Measurements from ENCODE around the gene EML6.
"Not testable (repeated sequence)": the region's sequence is repeated elsewhere in the genome, so short reads cannot be mapped to it uniquely, and the experiment has no call there.

The EML6 gene

DNA sequence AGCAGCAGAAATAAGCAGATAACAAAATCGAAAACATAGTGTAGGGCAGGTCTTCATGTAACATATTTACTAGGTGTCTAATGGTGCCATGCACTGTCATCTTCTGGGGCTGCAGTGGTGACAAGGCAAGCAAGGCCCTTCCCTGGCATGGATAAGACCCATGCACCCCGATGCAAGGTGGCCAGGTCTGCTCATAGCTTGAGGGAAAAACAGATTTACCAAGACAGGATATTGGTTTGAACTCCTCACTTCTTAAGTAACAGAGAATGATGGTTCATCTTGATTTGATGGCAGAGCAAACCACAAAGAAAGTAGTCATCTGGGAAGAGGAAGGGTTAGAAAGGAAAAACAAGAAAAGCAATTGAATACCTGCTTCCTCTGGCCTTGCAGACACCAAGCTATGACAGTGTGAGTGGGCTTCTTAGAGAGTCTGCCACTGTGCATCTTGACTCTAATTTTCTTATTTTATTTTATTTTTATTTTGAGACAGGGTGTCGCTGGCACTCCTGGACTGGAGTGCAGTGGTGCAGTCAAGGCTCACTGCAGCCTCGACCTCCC, 35.8 kb upstream of the EML6 start:
- no peaks in the 10 kb centered on the region for H3K36me3 ChIP-seq (ENCODE audit: control insufficient read depth in 2 of 2, insufficient read depth in 2 of 2, low read length in 2 of 2)
- no peaks in the 10 kb centered on the region for H3K4me1 ChIP-seq (ENCODE audit: control insufficient read depth, insufficient read depth, low read length)
- H3K27ac ChIP-seq (ENCODE audit: low read length): no peak overlapping the region
- H3K4me3 ChIP-seq (ENCODE audit: low read length in 2 of 2): no peak overlapping the region
- H3K9ac ChIP-seq (ENCODE audit: low read length in 2 of 2): no peak overlapping the region
- H3K9me3 ChIP-seq (ENCODE audit: control insufficient read depth in 2 of 2, low read length in 2 of 2): no peaks in the 10 kb centered on the region
- peaks cover 0 to 3% of the 10 kb centered on the region in 2 donors for H3K27me3 ChIP-seq (ENCODE audit: control insufficient read depth in 1 of 2, insufficient read depth in 2 of 2, low read length in 2 of 2)

DNA sequence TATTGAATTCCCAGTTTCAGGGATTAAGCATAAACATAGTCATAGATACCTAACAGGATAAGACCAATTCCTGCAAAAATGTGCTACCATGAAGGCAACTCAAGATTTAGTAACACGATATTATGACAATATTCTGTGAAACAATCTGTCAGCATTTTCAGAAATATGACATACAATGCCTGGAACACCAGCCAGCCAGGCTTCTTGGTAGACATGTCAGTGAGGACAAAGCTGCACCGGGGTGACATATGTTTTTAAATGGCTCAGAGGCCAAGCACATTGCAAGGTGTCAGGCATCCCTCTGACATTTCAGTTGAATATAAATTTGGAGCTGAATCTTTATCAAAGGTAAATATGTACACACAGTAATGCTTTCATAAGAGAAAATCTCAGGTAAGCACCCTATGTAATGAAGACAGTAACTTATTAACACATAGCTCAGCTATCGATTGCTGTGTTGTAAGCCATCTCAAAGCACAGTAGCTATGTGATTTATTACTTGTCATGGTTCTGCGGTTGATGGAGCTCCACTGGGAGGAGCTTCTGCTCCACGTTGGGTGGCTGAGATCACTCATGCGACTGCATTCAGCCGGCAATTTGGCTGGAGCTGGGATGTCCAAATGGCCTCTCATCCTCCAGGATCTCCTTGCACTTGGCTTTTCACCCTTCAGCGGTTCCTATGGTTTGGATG, 31.9 kb upstream of the EML6 start:
- Histone ChIP-seq H3K9me3 (ENCODE audit: control insufficient read depth in 2 of 2, low read length in 2 of 2) (no peaks in the 10 kb centered on the region), H3K4me3 (ENCODE audit: low read length in 2 of 2) (no peak overlapping the region), H3K27ac (ENCODE audit: low read length) (no peak overlapping the region), H3K9ac (ENCODE audit: low read length in 2 of 2) (no peak overlapping the region), H3K4me1 (ENCODE audit: control insufficient read depth, insufficient read depth, low read length) (no peaks in the 10 kb centered on the region), H3K27me3 (ENCODE audit: control insufficient read depth in 1 of 2, insufficient read depth in 2 of 2, low read length in 2 of 2) (peaks cover 0 to 3% of the 10 kb centered on the region in 2 donors), H3K36me3 (ENCODE audit: control insufficient read depth in 2 of 2, insufficient read depth in 2 of 2, low read length in 2 of 2) (no peaks in the 10 kb centered on the region)

DNA sequence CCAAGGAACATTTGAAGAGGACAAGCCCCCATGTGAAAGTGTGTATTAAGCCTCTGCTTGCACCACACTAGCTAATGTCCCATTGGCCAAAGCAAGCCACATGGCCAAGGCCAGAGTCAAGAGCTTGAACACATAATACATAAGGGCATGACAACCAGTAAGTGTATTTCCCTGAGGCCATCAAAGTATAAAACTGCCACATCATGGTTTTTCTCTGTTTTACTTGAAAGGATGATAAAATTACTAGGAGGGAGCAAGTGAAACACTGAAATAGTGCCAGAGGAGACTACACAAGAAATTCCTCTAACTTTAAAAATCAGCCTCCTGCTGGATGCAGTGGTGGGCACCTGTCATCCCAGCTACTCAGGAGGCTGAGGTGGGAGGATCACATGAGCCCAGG, 30.9 kb upstream of the EML6 start:
- H3K4me3 ChIP-seq (ENCODE audit: low read length in 2 of 2): no peak overlapping the region
- no peak overlapping the region for H3K27ac ChIP-seq (ENCODE audit: low read length)
- no peak overlapping the region for H3K9ac ChIP-seq (ENCODE audit: low read length in 2 of 2)
- H3K9me3 ChIP-seq (ENCODE audit: control insufficient read depth in 2 of 2, low read length in 2 of 2): no peaks in the 10 kb centered on the region
- no peaks in the 10 kb centered on the region for H3K36me3 ChIP-seq (ENCODE audit: control insufficient read depth in 2 of 2, insufficient read depth in 2 of 2, low read length in 2 of 2)
- no peaks in the 10 kb centered on the region for H3K4me1 ChIP-seq (ENCODE audit: control insufficient read depth, insufficient read depth, low read length)
- peaks cover 0 to 3% of the 10 kb centered on the region in 2 donors for H3K27me3 ChIP-seq (ENCODE audit: control insufficient read depth in 1 of 2, insufficient read depth in 2 of 2, low read length in 2 of 2)

DNA sequence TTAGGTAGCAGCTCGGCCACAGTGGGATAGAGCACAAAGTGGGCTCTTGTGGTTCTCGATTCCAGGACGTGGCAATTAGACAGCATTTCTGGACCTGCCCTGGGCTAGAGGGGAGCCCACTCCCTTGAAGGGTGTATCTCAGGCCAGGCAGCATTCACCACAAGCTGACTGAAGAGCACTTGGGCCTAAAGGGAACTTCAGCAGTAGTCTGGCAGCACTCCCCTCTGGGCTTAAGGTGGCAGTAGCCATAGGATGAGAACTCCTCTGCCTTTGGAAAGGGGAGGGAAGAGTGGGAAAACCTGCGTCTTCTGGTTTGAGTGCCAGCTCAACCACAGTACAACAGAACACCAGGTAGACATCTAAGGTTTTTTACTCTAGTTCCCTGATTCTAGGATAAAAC, 28.1 kb upstream of the EML6 start:
- H3K9ac ChIP-seq (ENCODE audit: low read length in 2 of 2): no peak overlapping the region

DNA sequence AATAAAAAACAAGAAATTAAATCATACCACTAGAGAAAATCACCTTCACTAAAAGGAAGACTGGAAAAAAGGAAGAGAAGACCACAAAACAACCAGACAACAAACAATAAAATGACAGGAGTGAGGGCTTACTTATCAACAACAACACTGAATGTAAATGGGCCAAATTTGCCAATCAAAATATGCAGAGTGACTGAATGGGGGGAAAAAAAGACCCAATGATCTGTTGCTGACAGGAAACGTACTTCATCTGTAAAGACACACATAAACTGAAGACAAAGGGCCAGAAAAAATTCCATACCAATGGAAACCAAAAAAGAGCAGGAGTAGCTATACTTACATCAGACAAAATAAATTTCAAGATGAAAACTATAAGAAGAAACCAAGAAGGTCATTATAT, 25.5 kb upstream of the EML6 start:
- Histone ChIP-seq H3K27me3 (ENCODE audit: control insufficient read depth in 1 of 2, insufficient read depth in 2 of 2, low read length in 2 of 2) (no peaks in the 10 kb centered on the region), H3K9me3 (ENCODE audit: control insufficient read depth in 2 of 2, low read length in 2 of 2) (no peaks in the 10 kb centered on the region), H3K36me3 (ENCODE audit: control insufficient read depth in 2 of 2, insufficient read depth in 2 of 2, low read length in 2 of 2) (no peaks in the 10 kb centered on the region), H3K9ac (ENCODE audit: low read length in 2 of 2) (no peak overlapping the region), H3K27ac (ENCODE audit: low read length) (no peak overlapping the region), H3K4me3 (ENCODE audit: low read length in 2 of 2) (no peak overlapping the region), H3K4me1 (ENCODE audit: control insufficient read depth, insufficient read depth, low read length) (no peaks in the 10 kb centered on the region)

More for the DNA sequence above, 28.1 kb upstream of the EML6 start:
- Histone ChIP-seq H3K36me3 (ENCODE audit: control insufficient read depth in 2 of 2, insufficient read depth in 2 of 2, low read length in 2 of 2) (no peaks in the 10 kb centered on the region), H3K4me3 (ENCODE audit: low read length in 2 of 2) (no peak overlapping the region), H3K9me3 (ENCODE audit: control insufficient read depth in 2 of 2, low read length in 2 of 2) (no peaks in the 10 kb centered on the region), H3K27ac (ENCODE audit: low read length) (no peak overlapping the region), H3K27me3 (ENCODE audit: control insufficient read depth in 1 of 2, insufficient read depth in 2 of 2, low read length in 2 of 2) (peaks cover 0 to 3% of the 10 kb centered on the region in 2 donors), H3K4me1 (ENCODE audit: control insufficient read depth, insufficient read depth, low read length) (no peaks in the 10 kb centered on the region)

DNA sequence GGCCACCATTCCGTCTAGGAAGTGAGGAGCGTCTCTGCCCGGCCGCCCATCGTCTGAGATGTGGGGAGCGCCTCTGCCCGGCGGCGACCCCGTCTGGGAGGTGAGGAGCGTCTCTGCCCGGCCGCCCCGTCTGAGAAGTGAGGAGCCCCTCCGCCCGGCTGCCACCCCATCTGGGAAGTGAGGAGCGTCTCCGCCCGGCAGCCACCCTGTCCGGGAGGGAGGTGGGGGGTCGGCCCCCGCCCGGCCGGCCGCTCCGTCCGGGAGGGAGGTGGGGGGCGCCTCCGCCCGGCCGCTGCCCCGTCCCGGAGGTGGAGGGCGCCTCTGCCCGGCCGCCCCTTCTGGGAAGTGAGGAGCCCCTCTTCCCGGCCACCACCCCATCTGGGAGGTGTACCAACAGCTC, 24.5 kb upstream of the EML6 start:
- H3K27ac ChIP-seq (ENCODE audit: low read length); H3K4me1 ChIP-seq (ENCODE audit: control insufficient read depth, insufficient read depth, low read length); H3K27me3 ChIP-seq (ENCODE audit: control insufficient read depth in 1 of 2, insufficient read depth in 2 of 2, low read length in 2 of 2); H3K9ac ChIP-seq (ENCODE audit: low read length in 2 of 2); H3K4me3 ChIP-seq (ENCODE audit: low read length in 2 of 2); H3K9me3 ChIP-seq (ENCODE audit: control insufficient read depth in 2 of 2, low read length in 2 of 2); H3K36me3 ChIP-seq (ENCODE audit: control insufficient read depth in 2 of 2, insufficient read depth in 2 of 2, low read length in 2 of 2): not testable (repeated sequence)

DNA sequence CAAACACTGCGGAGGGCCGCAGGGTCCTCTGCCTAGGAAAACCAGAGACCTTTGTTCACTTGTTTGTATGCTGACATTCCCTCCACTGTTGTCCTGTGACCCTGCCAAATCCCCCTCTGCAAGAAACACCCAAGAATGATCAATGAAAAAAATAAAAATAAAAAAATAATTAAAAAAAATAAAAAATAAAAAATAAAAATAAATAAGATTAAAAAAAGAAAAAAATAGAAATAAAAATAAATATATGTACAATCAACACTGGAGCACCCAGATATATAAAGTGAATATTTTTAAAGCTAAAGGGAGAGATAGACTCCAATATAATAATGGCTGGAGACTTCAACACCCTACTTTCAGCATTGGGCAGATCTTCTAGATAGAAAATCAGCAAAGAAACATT, 23.8 kb upstream of the EML6 start:
- no peaks in the 10 kb centered on the region for H3K36me3 ChIP-seq (ENCODE audit: control insufficient read depth in 2 of 2, insufficient read depth in 2 of 2, low read length in 2 of 2)
- H3K9me3 ChIP-seq (ENCODE audit: control insufficient read depth in 2 of 2, low read length in 2 of 2): no peaks in the 10 kb centered on the region
- no peak overlapping the region for H3K4me3 ChIP-seq (ENCODE audit: low read length in 2 of 2)
- no peak overlapping the region for H3K27ac ChIP-seq (ENCODE audit: low read length)
- H3K9ac ChIP-seq (ENCODE audit: low read length in 2 of 2): no peak overlapping the region
- H3K27me3 ChIP-seq (ENCODE audit: control insufficient read depth in 1 of 2, insufficient read depth in 2 of 2, low read length in 2 of 2): no peaks in the 10 kb centered on the region
- H3K4me1 ChIP-seq (ENCODE audit: control insufficient read depth, insufficient read depth, low read length): no peaks in the 10 kb centered on the region

DNA sequence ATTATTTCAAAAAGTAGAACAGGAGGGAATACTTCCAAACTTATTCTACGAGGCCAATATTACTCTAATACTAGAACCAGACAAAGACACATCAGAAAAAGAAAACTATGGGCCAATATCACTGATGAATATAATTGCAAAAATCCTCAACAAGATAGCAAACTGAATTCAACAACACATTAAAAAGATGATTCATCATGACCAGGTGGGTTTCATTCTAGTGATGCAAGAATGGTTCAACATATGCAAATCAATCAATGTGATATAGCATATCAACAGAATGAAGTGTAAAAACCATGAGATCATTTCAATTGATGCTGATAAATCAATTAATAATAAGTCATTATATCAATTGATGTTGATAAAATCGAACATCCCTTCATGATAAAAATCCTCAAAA, 22.4 kb upstream of the EML6 start:
- Histone ChIP-seq H3K27ac (ENCODE audit: low read length) (no peak overlapping the region), H3K4me3 (ENCODE audit: low read length in 2 of 2) (no peak overlapping the region), H3K9ac (ENCODE audit: low read length in 2 of 2) (no peak overlapping the region), H3K4me1 (ENCODE audit: control insufficient read depth, insufficient read depth, low read length) (no peaks in the 10 kb centered on the region), H3K36me3 (ENCODE audit: control insufficient read depth in 2 of 2, insufficient read depth in 2 of 2, low read length in 2 of 2) (no peaks in the 10 kb centered on the region), H3K9me3 (ENCODE audit: control insufficient read depth in 2 of 2, low read length in 2 of 2) (no peaks in the 10 kb centered on the region), H3K27me3 (ENCODE audit: control insufficient read depth in 1 of 2, insufficient read depth in 2 of 2, low read length in 2 of 2) (no peaks in the 10 kb centered on the region)

DNA sequence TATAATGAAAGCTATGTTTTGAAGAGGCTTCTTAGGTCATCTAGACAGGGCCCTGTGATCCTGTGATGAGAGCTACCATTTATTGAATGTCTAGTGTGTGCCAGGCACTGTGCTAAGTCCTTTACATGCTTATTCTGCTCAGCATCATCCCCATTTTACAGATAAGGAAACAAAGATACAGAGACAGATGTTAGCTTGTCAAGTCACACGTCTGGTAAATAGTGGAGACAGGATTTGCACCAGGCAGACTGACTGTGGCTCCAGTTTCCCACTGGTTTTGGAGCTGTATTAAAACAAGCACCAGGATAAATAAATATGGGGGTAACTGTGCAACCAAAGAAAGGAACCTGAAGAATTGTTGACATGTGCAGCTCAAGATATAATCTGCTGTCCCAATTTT, 19.2 kb upstream of the EML6 start:
- no peaks in the 10 kb centered on the region for H3K9me3 ChIP-seq (ENCODE audit: control insufficient read depth in 2 of 2, low read length in 2 of 2)
- no peak overlapping the region for H3K4me3 ChIP-seq (ENCODE audit: low read length in 2 of 2)
- no peaks in the 10 kb centered on the region for H3K36me3 ChIP-seq (ENCODE audit: control insufficient read depth in 2 of 2, insufficient read depth in 2 of 2, low read length in 2 of 2)
- peaks cover 0 to 4% of the 10 kb centered on the region in 2 donors for H3K27me3 ChIP-seq (ENCODE audit: control insufficient read depth in 1 of 2, insufficient read depth in 2 of 2, low read length in 2 of 2)
- no peak overlapping the region for H3K9ac ChIP-seq (ENCODE audit: low read length in 2 of 2)
- no peak overlapping the region for H3K27ac ChIP-seq (ENCODE audit: low read length)
- H3K4me1 ChIP-seq (ENCODE audit: control insufficient read depth, insufficient read depth, low read length): peaks cover 8% of the 10 kb centered on the region

DNA sequence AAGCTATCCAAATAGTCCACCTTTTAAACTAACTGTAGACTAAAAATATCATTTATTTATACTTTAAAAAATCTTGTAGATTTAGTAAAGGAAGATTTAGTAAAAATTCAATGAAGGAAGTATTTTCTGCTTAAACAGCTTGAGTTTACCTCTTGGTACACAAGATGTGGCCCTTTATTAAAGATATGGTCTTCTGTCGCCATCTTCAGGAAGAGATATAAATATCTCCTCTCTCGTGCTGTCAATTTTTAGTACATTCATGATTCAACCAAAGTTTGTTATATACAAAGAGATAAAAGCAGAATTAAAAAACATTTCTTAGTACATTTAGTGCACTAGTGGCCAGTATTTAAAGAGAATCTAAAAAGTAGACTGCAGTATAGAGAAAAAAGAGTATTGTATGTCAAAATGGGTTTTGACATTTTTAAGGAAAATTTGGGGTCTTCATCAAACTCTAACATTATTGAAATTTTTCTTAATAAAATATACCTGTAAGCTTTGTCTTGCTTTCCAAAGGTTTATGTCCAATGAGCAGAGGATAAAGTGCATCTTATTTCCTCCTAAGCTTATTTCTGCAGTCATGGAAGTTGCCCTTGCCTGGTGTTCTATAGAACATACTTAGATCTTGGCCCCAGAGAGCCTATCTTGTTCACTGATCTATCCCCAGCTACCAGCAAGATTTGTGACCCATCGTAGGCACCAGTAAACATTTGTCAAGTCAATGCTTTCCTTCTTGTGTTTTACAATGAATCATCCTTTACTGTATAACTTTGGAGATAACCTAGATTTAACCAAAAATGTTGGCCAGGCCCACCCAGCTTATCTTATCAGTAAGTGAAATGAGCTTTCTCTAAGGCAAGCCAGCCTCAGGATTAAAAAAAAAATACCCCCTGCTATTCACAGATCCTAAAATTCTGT, 18.5 kb upstream of the EML6 start:
- Histone ChIP-seq H3K36me3 (ENCODE audit: control insufficient read depth in 2 of 2, insufficient read depth in 2 of 2, low read length in 2 of 2) (no peaks in the 10 kb centered on the region), H3K9ac (ENCODE audit: low read length in 2 of 2) (no peak overlapping the region), H3K27ac (ENCODE audit: low read length) (no peak overlapping the region), H3K9me3 (ENCODE audit: control insufficient read depth in 2 of 2, low read length in 2 of 2) (no peaks in the 10 kb centered on the region), H3K4me3 (ENCODE audit: low read length in 2 of 2) (no peak overlapping the region), H3K27me3 (ENCODE audit: control insufficient read depth in 1 of 2, insufficient read depth in 2 of 2, low read length in 2 of 2) (peaks cover 0 to 4% of the 10 kb centered on the region in 2 donors), H3K4me1 (ENCODE audit: control insufficient read depth, insufficient read depth, low read length) (peaks cover 11% of the 10 kb centered on the region)
